B cell (primary cell): ENCODE measurements around the gene LCP1. TPM values are rescaled to one million over a fixed set of nuclear protein-coding genes. Genes with fewer than 3 reads are reported as not detected.

Experiments used
- ATAC-seq: fragments of 200-7000 bp; cut with Tn5 transposase; one replicate; pipeline ENCODE4 v1.10.0; 2021; ENCODE audit warnings: low read depth, mild to moderate bottlenecking, moderate number of reproducible peaks, moderate library complexity
- CTCF ChIA-PET: fragments of 350-600 bp; sonication (Branson Sonifier 250); formaldehyde crosslinking; loops from one replicate; lab custom pipeline; 2021; ENCODE audit warnings: antibody characterized with exemption, inconsistent platforms; lab: Charles Lee
- POLR2A ChIA-PET: fragments of 350-600 bp; sonication (Branson Sonifier 250); formaldehyde crosslinking; loops from one replicate; lab custom pipeline; 2021; ENCODE audit warnings: antibody characterized with exemption; lab: Charles Lee
- DNase-seq: peaks from one replicate; pipeline ENCODE4 v3.0.0; 2013
- H2AFZ ChIP-seq: 2 replicates; pipeline ENCODE4 v1.6.1; 2012; ENCODE audit warnings: mild to moderate bottlenecking, low read depth, low read length; ENCODE audit not compliant: insufficient read depth, poor library complexity, severe bottlenecking
- H3K27ac ChIP-seq, 2 donors: 1 replicate in 1 of 2; 2 replicates in 1 of 2; pipeline ENCODE4 v1.5.1; 2012 to 2013; ENCODE audit warnings: low read length in 2 of 2, mild to moderate bottlenecking in 2 of 2, moderate library complexity in 1 of 2
- H3K27me3 ChIP-seq, 4 experiments: fragments of 200-600 bp in 1 of 4; sonication (generic) in 1 of 4; replicated peaks in 1 of 4; 1 replicate in 2 of 4; 2 replicates in 2 of 4; pipeline versions ENCODE4 v1.6.1 to v1.7.0; 2013 to 2016; ENCODE audit warnings: low read length in 3 of 4, mild to moderate bottlenecking in 2 of 4, mixed read lengths in 1 of 4, moderate library complexity in 1 of 4; ENCODE audit not compliant: insufficient read depth in 4 of 4, control insufficient read depth in 3 of 4; ENCODE audit errors: control extremely low read depth in 1 of 4
- H3K36me3 ChIP-seq, 2 experiments: replicated peaks in 1 of 2; 1 replicate in 1 of 2; 2 replicates in 1 of 2; pipeline versions ENCODE4 v1.6.1 to v1.7.1; 2013; ENCODE audit warnings: low read length in 1 of 2; ENCODE audit not compliant: insufficient read depth in 2 of 2, control insufficient read depth in 1 of 2; ENCODE audit errors: control extremely low read depth in 1 of 2, extremely low read depth in 1 of 2
- H3K4me1 ChIP-seq, 2 donors: fragments of 200-600 bp in 1 of 2; sonication (generic) in 1 of 2; 1 replicate in 1 of 2; 2 replicates in 1 of 2; pipeline versions ENCODE4 v1.5.1 to v1.6.1; 2013 to 2017; ENCODE audit warnings: low read length in 2 of 2; ENCODE audit not compliant: control insufficient read depth in 2 of 2, insufficient read depth in 2 of 2
- H3K4me2 ChIP-seq: replicated peaks from 2 replicates; pipeline ENCODE3; 2012; ENCODE audit warnings: mild to moderate bottlenecking, low read depth, low read length; ENCODE audit not compliant: poor library complexity, severe bottlenecking
- H3K4me3 ChIP-seq, 5 experiments: fragments of 200-600 bp in 1 of 5; sonication (generic) in 1 of 5; 1 replicate in 3 of 5; 2 replicates in 2 of 5; pipeline versions ENCODE4 v1.5.1 to v1.7.0; 2011 to 2016; ENCODE audit warnings: low read length in 4 of 5, mild to moderate bottlenecking in 4 of 5, low read depth in 2 of 5, control low read depth in 1 of 5, moderate library complexity in 1 of 5; ENCODE audit not compliant: insufficient read depth in 1 of 5; ENCODE audit errors: control extremely low read depth in 1 of 5, extremely low read depth in 1 of 5
- H3K79me2 ChIP-seq: fragments of 200-600 bp; sonication (generic); one replicate; pipeline ENCODE4 v1.6.0; 2016; ENCODE audit warnings: low read length; ENCODE audit not compliant: control insufficient read depth, insufficient read depth
- H3K9ac ChIP-seq: fragments of 200-600 bp; sonication (generic); 2 replicates; pipeline ENCODE4 v1.6.1; 2017; ENCODE audit warnings: mild to moderate bottlenecking, low read length, moderate library complexity
- H3K9me3 ChIP-seq, 3 donors: one replicate each; pipeline versions ENCODE4 v1.6.1 to v1.7.1; 2013; ENCODE audit warnings: low read length in 2 of 3; ENCODE audit not compliant: control insufficient read depth in 2 of 3, insufficient read depth in 1 of 3; ENCODE audit errors: control extremely low read depth in 1 of 3
- H4K20me1 ChIP-seq: 2 replicates; pipeline ENCODE4 v1.6.0; 2012; ENCODE audit warnings: mild to moderate bottlenecking, low read length; ENCODE audit not compliant: insufficient read depth, control insufficient read depth, poor library complexity, severe bottlenecking
- H3K27ac Mint-ChIP-seq: one replicate; pipeline ENCODE4 v1.8.0; 2021; ENCODE audit warnings: mixed read lengths
- H3K27me3 Mint-ChIP-seq: one replicate; pipeline ENCODE4 v1.8.0; 2021; ENCODE audit warnings: mixed read lengths
- H3K4me1 Mint-ChIP-seq: one replicate; pipeline ENCODE4 v1.8.0; 2021; ENCODE audit warnings: mixed read lengths
- H3K4me3 Mint-ChIP-seq: one replicate; pipeline ENCODE4 v1.8.0; 2021; ENCODE audit warnings: mixed read lengths
- H3K9me3 Mint-ChIP-seq: one replicate; pipeline ENCODE4 v1.8.0; 2022; ENCODE audit warnings: mixed read lengths; ENCODE audit not compliant: insufficient read depth
- CTCF ChIP-seq: fragments of 200-600 bp; IDR thresholded peaks from one replicate; pipeline ENCODE4 v1.8.0; 2022; ENCODE audit warnings: antibody characterized with exemption, mild to moderate bottlenecking
- EZH2 ChIP-seq: IDR thresholded peaks from 2 replicates; pipeline ENCODE4 v1.6.1; 2012; ENCODE audit warnings: borderline replicate concordance, low read depth, mild to moderate bottlenecking, moderate library complexity, low read length; ENCODE audit not compliant: insufficient read depth, poor library complexity, severe bottlenecking
- WGBS: methylation state at CpG from one replicate; pipeline ENCODE4 v1.1.5; 2013; ENCODE audit warnings: missing lambda C conversion rate; ENCODE audit not compliant: insufficient coverage; 5-methylcytosine and 5-hydroxymethylcytosine counted together
- intact Hi-C: fragments of 100-400 bp; cut with micrococcal nuclease; formaldehyde crosslinking; loops from one replicate; pipeline ENCODE4 v1.10.0; 2022
- polyA plus RNA-seq: library from polyadenylated mRNA; depleted of rRNA; stranded (reverse); fragments of >200 nt; gene quantifications from 2 replicates; pipeline ENCODE4 v1.2.3, GENCODE V29; 2012
- total RNA-seq, 2 donors: library from RNA; stranded (reverse); fragments of 120-200 nt in 1 of 2; gene quantifications; 1 replicate in 1 of 2; 2 replicates in 1 of 2; pipeline versions ENCODE4 v1.2.3 to v1.2.4, GENCODE V29; 2013 to 2022

LCP1 gene
- total and polyA plus RNA-seq, 2 donors (not counting 1 experiment from before 2014, with no cell fraction given): 151 to 243 TPM

- CTCF ChIA-PET: no interaction called here
- DNase-seq (no peak), ATAC-seq (no peak)
- H3K79me2 ChIP-seq: no peaks in the 10 kb centered on the region
- H3K27ac Mint-ChIP-seq: no peak overlapping the region
- no peak overlapping the region for H3K4me3 Mint-ChIP-seq
- no peak overlapping the region for H3K27ac ChIP-seq
- WGBS: no CpG with 5 or more reads among the region's 5 CpGs
- intact Hi-C loops: no loop called here
- peaks cover 0 to 4% (median 0%) of the 10 kb centered on the region in 4 experiments for H3K27me3 ChIP-seq
- no peaks in the 10 kb centered on the region for H3K9me3 ChIP-seq
- H3K4me1 ChIP-seq: no peaks in the 10 kb centered on the region
- H3K36me3 ChIP-seq: no peaks in the 10 kb centered on the region
- no peak overlapping the region for H3K4me2 ChIP-seq
- no peaks in the 10 kb centered on the region for H4K20me1 ChIP-seq
- no peaks in the 10 kb centered on the region for H3K4me1 Mint-ChIP-seq
- H3K9me3 Mint-ChIP-seq: no peaks in the 10 kb centered on the region
- POLR2A ChIA-PET: no interaction called here
- H3K4me3 ChIP-seq: no peak overlapping the region
- H2AFZ ChIP-seq: no peak overlapping the region
- TF ChIP-seq CTCF: no peak
- no peak for TF ChIP-seq EZH2
- peaks cover 13% of the 10 kb centered on the region for H3K27me3 Mint-ChIP-seq
- H3K9ac ChIP-seq: no peak overlapping the region
Observed at GRCh38 chr13:46088821-46089562, 93.0 kb downstream of the LCP1 start.

GRCh38 chr13:46087481-46087880, 94.5 kb downstream of the LCP1 start:
- intact Hi-C loops: no loop called here
- H3K4me1 ChIP-seq: no peaks in the 10 kb centered on the region
- no peak overlapping the region for H3K27ac Mint-ChIP-seq
- H3K27ac ChIP-seq: no peak overlapping the region
- no peak overlapping the region for H2AFZ ChIP-seq
- no peaks in the 10 kb centered on the region for H3K9me3 ChIP-seq
- TF ChIP-seq EZH2 (no peak), CTCF (no peak)
- H3K4me1 Mint-ChIP-seq: no peaks in the 10 kb centered on the region
- ATAC-seq: no peak
- H3K9me3 Mint-ChIP-seq: no peaks in the 10 kb centered on the region
- ChIA-PET CTCF (no interaction called here), POLR2A (no interaction called here)
- H3K36me3 ChIP-seq: no peaks in the 10 kb centered on the region
- peaks cover 6% of the 10 kb centered on the region for H3K27me3 Mint-ChIP-seq
- H3K9ac ChIP-seq: no peak overlapping the region
- no peak overlapping the region for H3K4me3 ChIP-seq
- no peak overlapping the region for H3K4me2 ChIP-seq
- no peaks in the 10 kb centered on the region for H3K79me2 ChIP-seq
- peaks cover 0 to 4% (median 0%) of the 10 kb centered on the region in 4 experiments for H3K27me3 ChIP-seq
- no peak overlapping the region for H3K4me3 Mint-ChIP-seq
- no peak for DNase-seq
- no peaks in the 10 kb centered on the region for H4K20me1 ChIP-seq
